NCI-H1105 (cell line): ENCODE data around the gene CUX1.

Experiments
- DNase-seq: peaks from one replicate; lab custom pipeline; 2025; lab: John Stamatoyannopoulos, UW

The CUX1 gene

DNA sequence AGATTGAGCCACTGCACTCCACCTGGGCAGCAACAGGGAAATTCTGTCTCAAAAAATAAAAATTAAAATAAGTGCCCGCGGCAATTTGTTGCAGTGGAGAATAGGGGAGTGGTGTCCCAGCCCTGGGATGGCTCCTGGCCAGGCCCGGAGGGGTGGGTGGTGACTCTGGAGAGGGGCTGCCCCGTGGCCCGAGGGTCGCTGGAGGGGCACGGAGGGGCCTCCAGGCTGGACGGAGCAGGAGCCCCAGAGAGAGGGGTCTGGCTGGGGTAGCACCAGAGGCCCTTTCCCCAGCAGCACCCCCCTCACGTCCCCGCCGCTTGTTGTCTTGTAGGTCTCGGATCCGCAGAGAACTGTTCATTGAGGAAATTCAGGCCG, 430.6 kb downstream of the CUX1 start:
- no peak for DNase-seq

DNA sequence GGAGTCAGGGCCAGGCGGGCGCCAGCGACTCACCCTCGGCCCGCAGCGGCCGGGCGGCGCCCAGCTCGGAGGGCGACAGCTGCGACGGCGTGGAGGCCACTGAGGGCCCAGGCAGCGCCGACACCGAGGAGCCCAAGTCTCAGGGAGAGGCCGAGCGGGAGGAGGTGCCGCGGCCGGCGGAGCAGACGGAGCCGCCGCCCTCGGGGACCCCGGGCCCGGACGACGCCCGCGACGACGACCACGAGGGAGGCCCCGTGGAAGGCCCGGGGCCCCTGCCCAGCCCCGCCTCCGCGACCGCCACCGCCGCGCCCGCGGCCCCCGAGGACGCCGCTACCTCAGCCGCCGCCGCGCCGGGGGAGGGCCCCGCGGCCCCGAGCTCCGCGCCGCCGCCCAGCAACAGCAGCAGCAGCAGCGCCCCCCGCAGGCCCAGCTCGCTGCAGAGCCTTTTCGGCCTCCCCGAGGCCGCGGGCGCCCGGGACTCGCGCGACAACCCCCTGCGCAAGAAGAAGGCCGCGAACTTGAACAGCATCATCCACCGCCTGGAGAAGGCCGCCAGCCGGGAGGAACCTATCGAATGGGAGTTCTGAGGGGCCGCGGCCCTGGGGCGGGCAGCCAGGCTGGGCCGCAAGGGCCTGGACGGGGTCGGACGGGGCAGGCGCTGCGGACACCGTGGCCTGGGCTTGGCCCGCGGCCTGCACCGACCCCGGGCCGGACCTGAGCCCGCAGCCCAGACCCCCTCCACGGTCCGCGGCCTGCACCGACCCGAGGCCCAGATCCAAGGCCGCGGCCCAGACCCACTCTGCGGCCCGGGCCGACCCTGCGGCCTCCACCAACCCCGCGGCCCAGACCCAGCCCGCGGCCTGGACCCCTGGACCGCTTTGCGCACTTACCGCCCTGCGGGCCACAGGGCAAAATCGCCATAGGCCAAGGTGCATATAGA, 431.3 kb downstream of the CUX1 start:
- DNase-seq = no peak

GRCh38 chr7:102251531-102252365, 434.3 kb downstream of the CUX1 start:
- no peak for DNase-seq

- no peak for DNase-seq
These were observed 435.0 kb downstream of the CUX1 start for GRCh38 chr7:102252366-102252982.

DNA sequence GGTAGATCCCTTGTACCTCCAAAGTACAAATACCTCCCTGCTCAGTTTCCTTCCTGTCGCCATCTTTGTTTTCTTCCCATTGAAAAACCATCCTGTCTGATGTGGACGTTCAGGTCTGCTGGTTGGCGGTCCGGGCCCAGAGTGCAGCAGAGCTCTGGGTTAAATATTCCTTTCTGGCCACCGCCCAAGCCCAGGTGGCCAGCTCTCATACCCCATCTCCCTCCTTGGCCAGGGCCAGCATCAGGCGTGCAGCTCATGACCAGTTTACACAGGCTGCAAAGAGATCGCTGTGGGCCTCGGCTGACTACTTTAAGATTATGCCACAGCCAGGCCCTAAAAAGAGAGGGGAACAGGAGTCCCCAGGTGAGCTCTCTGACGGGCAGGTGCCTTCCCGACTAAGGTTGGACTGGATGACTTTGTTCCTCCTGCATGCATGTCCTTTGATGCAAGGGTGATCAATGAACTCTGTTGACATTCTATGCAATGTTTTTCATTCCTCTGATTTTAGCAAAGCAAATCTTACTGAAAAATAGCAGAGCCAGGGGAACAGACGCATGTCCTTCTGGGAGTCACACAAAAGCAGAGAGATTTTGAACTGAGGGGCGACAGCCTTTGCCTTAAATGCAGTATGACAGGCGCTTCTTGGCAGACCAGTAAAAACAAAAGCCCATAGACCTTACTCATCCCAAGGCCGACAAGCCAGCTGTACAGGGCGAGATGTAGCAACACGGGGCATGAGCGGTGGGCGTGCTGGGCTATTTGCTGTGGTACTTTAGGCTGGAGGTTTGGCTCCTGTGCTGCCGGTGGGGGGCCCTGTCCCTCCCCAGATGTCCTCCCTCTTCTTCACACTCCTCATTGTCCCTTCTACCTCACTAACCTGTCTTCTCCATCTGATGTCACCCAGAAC, 435.9 kb downstream of the CUX1 start:
- no peak for DNase-seq

- no peak for DNase-seq
These were observed 436.5 kb downstream of the CUX1 start for GRCh38 chr7:102253973-102254370.

DNA sequence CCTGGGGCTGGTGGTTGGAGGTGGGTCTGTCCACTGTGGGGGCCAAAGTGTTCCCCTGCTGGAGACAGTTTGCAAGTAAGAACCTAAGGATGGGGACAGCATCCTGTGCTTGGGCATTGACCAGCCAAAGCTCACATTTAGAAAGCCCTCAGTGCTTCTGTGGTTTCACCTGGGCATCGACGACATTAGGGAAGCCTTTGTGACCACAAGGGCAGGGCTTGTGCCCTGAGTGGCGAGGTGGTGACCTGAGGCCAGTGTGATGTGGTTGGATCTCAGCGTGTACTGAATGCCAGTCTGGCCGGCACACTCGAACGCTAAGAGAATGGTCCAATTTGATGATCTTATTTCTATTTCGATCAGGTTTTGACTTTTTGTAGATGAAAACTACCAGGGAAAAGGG, 437.1 kb downstream of the CUX1 start:
- DNase-seq = no peak

DNA sequence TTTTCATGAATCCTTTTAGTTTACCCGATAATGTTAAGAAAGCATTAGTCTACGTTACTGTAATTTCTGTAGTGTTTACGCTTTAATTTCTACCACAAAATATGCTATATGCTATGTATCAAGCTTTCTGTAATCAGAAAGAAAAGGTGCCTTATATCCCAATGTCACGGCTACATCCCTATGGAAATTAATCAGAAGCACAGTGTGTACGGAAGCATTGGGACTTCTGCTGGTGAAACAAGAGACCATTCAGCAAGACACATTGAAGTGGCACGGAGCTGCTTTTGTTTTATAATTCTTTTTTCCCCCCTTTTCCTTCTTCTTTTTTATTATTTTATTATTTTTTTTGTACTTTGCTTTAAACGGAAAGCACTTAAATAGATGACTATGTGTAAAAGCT, 438.1 kb downstream of the CUX1 start:
- no peak for DNase-seq

- DNase-seq = no peak
These were observed 438.5 kb downstream of the CUX1 start for GRCh38 chr7:102255916-102256315.

DNA sequence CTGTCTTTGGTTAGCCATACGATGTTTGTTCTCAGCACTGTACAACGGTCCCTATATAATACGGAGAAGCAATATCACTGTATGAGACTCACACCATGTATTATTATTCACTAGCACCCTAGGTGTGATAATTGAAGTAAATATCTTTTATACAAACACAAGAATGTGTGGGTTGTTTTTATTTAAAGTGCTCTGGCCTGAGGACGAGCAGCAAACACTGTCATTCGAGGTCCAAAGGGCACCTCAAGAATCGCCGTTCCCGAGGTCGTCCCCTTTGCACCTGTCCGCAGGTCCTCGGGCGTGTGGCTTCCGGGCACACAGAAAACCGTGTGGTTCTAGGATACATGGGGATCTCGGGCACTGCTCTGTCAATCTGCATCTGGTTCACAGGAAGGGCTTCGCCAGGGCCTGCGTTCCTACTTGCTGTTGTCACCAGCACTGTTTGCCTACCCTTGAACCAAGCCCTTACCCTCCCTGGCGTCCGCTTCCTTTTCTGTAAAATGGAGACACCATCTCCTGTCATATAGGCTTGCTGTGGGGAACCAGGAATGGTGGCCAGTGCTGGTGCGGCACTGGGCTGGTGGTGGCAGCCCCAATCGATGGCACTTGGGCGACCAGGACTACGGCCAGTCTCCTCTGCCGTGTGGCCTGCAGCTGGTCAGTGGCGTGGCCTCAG, 440.8 kb downstream of the CUX1 start:
- no peak for DNase-seq

- no peak for DNase-seq
These were observed 441.3 kb downstream of the CUX1 start for GRCh38 chr7:102258749-102259107.

DNA sequence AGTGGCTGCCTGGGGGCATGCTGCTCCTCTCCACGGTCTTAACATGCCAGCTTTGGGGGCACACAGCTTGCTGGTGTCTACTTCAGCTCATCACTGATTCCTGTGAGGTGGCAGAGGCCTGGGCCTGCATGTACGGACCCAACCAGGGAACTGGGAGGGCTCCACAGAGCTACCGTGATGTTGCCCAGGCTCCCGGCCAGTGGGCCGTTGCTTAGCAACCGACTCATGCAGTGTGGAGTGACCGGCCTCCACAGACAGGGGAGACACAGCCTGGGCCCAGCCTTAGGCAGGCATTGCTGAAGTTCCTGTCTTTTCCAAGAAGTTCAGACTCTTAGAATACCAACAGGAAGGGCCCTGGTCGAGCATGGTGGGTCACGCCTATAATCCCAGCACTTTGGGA, 443.4 kb downstream of the CUX1 start:
- DNase-seq = no peak

GRCh38 chr7:102261451-102261850, 444.0 kb downstream of the CUX1 start:
- DNase-seq = no peak

GRCh38 chr7:102262546-102262945, 445.1 kb downstream of the CUX1 start:
- no peak for DNase-seq

GRCh38 chr7:102264367-102264891, 447.0 kb downstream of the CUX1 start:
- DNase-seq = no peak

DNA sequence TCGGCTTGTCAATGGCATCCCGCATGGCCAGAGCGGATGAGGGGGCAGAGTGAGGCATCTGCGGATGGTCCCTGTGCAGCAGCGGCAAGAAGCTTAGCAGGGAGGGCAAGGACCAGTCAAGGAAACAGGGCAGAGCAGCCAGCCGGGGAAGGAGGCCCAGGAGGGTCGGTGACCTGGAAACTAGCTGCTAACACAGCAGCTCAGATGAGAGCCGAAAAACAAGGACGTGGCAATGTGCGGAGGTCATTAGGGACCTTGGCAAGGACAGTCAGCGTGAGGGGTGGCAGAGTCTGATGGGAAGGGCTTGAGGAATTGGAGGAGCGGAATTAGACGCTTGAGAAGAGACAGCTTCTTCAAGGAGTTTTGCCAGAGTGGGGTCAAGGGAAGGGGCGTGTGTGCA, 449.1 kb downstream of the CUX1 start:
- no peak for DNase-seq

- no peak for DNase-seq
These were observed 451.2 kb downstream of the CUX1 start for GRCh38 chr7:102268635-102269034.

DNA sequence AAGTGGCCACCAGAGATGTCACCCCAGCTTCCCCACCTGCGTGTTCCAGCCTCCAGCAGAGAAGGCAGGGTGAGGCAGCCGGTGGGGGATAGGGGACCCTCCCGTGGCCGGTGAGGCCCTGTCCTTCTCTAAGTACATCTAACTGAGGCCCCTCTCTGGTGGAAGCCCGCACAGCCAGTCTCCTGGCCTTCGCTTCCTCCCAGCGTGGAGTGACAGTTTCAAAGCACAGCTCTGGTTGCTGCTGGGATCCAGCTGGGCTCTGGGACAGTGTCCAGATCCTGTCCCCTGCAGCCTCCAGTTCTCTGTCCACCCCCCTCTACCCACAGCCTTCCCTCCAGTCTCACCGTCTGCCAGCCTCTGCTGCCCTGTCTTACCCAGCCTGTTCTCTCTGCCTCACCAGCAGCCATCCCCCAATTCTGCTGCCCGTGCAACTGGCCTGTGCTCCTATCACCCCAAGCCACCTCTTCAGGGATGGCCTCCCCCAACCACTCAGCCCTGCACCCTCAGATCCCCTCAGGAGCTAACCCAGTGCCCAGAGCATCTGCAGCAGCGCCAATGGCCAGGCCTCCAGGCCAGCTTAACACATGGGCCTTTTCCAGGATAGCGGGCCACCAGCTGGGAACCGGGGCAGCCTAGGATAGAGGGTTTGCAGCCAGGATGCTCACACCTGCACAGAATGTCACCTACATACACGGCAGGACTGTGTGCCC, 452.9 kb downstream of the CUX1 start:
- no peak for DNase-seq

- DNase-seq = no peak
These were observed 453.9 kb downstream of the CUX1 start for GRCh38 chr7:102271158-102271798.
